Activated CD4-positive, alpha-beta memory T cell treated with anti-CD3 and anti-CD28 coated beads, Interleukin-2, amount 10 ng/mL, durations not matched to agents 7 days and 5 days (primary cell): ENCODE results near the gene NR2E1. TPM values are rescaled to one million over a fixed set of nuclear protein-coding genes. Genes with fewer than 3 reads are reported as not detected.

Experiments used
- CTCF ChIA-PET: fragments of 350-600 bp; sonication (Branson Sonifier 250); formaldehyde crosslinking; loops from one replicate; lab custom pipeline; 2021; ENCODE audit warnings: antibody characterized with exemption, inconsistent platforms; lab: Charles Lee
- POLR2A ChIA-PET: fragments of 350-600 bp; sonication (Branson Sonifier 250); formaldehyde crosslinking; loops from one replicate; lab custom pipeline; 2021; ENCODE audit warnings: antibody characterized with exemption; lab: Charles Lee
- DNase-seq: peaks from one replicate; pipeline ENCODE4 v3.0.0-alpha.2; 2020
- H3K27ac Mint-ChIP-seq: one replicate; pipeline ENCODE4 v1.8.0; 2021; ENCODE audit warnings: mild to moderate bottlenecking, mixed read lengths
- H3K27me3 Mint-ChIP-seq: one replicate; pipeline ENCODE4 v1.8.0; 2021; ENCODE audit warnings: mixed read lengths
- H3K36me3 Mint-ChIP-seq: one replicate; pipeline ENCODE4 v1.8.0; 2021; ENCODE audit warnings: low read depth, mixed read lengths
- H3K4me1 Mint-ChIP-seq: one replicate; pipeline ENCODE4 v1.8.0; 2021; ENCODE audit warnings: mixed read lengths
- H3K4me3 Mint-ChIP-seq: one replicate; pipeline ENCODE4 v1.8.0; 2021; ENCODE audit warnings: mild to moderate bottlenecking, mixed read lengths
- H3K9me3 Mint-ChIP-seq: one replicate; pipeline ENCODE4 v1.8.0; 2021; ENCODE audit warnings: mixed read lengths
- total RNA-seq, 2 experiments: library from RNA; stranded (reverse); gene quantifications; one replicate each; pipeline ENCODE4 v1.2.3, GENCODE V29; 2021

NR2E1 gene
- total RNA-seq, 2 experiments from 2014 or later: not detected

GRCh38 chr6:108159981-108160380, 5.8 kb upstream of the NR2E1 start:
- H3K9me3 Mint-ChIP-seq: no peaks in the 10 kb centered on the region
- peaks cover 12% of the 10 kb centered on the region for H3K4me1 Mint-ChIP-seq
- DNase-seq: no peak
- CTCF ChIA-PET: interaction anchor here (1.3 kb wide), 1 partner anchor 11 kb away, joined by 3 read pairs; no protein-coding TSS in a partner anchor
- POLR2A ChIA-PET: no interaction called here
- H3K36me3 Mint-ChIP-seq: peaks cover 4% of the 10 kb centered on the region
- H3K27ac Mint-ChIP-seq: no peak overlapping the region
- H3K27me3 Mint-ChIP-seq: peaks cover 92% of the 10 kb centered on the region
- H3K4me3 Mint-ChIP-seq: no peak overlapping the region

DNA sequence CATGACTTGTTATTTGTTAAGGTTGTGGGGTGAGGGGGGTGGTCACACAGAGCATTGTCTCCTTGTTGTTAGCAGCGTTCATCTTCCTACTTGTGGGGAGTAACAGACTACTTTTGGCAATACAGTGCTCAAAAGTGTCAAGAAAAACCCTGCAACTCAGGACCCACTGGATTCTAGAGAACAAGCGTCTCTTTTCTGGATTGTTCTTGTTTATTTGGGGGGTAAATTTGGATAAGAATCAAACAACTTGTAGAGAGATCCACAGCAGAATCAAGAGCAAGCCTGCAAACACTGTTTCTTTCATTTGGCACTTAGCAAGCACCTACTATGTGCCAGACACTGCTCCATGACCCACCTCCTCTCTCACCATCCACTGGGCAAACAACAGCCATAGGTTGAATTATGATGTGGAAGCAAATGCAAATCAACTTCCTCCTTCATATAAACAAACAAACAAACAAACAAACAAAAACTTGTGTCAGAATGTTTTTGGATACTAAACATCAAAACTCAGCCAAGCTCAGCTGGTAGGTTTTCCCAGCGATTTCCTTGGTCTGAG, 4.0 kb upstream of the NR2E1 start:
- H3K27ac Mint-ChIP-seq: no peak overlapping the region
- peaks cover 7% of the 10 kb centered on the region for H3K36me3 Mint-ChIP-seq
- H3K27me3 Mint-ChIP-seq: peaks cover 92% of the 10 kb centered on the region
- CTCF ChIA-PET: no interaction called here
- no peak for DNase-seq
- POLR2A ChIA-PET: interaction anchor here (0.8 kb wide), 1 partner anchor 28 kb away, joined by 3 read pairs; no protein-coding TSS in a partner anchor
- no peaks in the 10 kb centered on the region for H3K9me3 Mint-ChIP-seq
- H3K4me3 Mint-ChIP-seq: no peak overlapping the region
- H3K4me1 Mint-ChIP-seq: peaks cover 24% of the 10 kb centered on the region

- CTCF ChIA-PET: interaction anchor here (1.1 to 1.3 kb wide), 2 partner anchors 39 to 51 kb away, joined by 3 read pairs; no protein-coding TSS in a partner anchor
- H3K36me3 Mint-ChIP-seq: peaks cover 8% of the 10 kb centered on the region
- DNase-seq: no peak
- H3K9me3 Mint-ChIP-seq: no peaks in the 10 kb centered on the region
- no peak overlapping the region for H3K4me3 Mint-ChIP-seq
- peaks cover 96% of the 10 kb centered on the region for H3K27me3 Mint-ChIP-seq
- H3K4me1 Mint-ChIP-seq: peaks cover 28% of the 10 kb centered on the region
- POLR2A ChIA-PET: interaction anchor here (1.7 kb wide), 1 partner anchor 9 kb away, joined by 4 read pairs; no protein-coding TSS in a partner anchor
- no peak overlapping the region for H3K27ac Mint-ChIP-seq
These were observed 2.6 kb upstream of the NR2E1 start for GRCh38 chr6:108163267-108163643.

GRCh38 chr6:108163644-108164542, 1.9 kb upstream of the NR2E1 start:
- H3K9me3 Mint-ChIP-seq: no peaks in the 10 kb centered on the region
- DNase-seq: no peak
- H3K27me3 Mint-ChIP-seq: peaks cover 95% of the 10 kb centered on the region
- peaks cover 7% of the 10 kb centered on the region for H3K36me3 Mint-ChIP-seq
- H3K4me3 Mint-ChIP-seq: peak overlapping the region; percentile 17
- CTCF ChIA-PET: interaction anchor here (1.1 to 1.3 kb wide), 2 partner anchors 40 to 52 kb away, joined by 3 read pairs; no protein-coding TSS in a partner anchor
- POLR2A ChIA-PET: interaction anchor here (1.7 kb wide), 1 partner anchor 8 kb away, joined by 4 read pairs; no protein-coding TSS in a partner anchor
- H3K27ac Mint-ChIP-seq: peak overlapping the region; percentile 40
- H3K4me1 Mint-ChIP-seq: peaks cover 27% of the 10 kb centered on the region

DNA sequence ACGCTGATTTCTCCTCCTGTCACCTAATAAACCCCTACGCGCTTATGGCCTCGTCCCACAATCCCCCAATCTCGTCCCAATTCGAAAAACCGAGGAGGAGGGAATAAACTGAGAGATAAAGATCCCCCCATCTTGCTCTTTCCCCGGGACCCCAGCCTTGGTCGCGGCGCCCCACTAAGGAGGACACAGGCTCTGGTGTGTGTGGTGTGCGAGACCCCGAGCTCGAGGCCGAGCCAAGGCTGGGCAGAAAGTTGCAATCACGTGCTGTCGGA, 1.3 kb upstream of the NR2E1 start:
- peak overlapping the region; percentile 11 for H3K27ac Mint-ChIP-seq

DNA sequence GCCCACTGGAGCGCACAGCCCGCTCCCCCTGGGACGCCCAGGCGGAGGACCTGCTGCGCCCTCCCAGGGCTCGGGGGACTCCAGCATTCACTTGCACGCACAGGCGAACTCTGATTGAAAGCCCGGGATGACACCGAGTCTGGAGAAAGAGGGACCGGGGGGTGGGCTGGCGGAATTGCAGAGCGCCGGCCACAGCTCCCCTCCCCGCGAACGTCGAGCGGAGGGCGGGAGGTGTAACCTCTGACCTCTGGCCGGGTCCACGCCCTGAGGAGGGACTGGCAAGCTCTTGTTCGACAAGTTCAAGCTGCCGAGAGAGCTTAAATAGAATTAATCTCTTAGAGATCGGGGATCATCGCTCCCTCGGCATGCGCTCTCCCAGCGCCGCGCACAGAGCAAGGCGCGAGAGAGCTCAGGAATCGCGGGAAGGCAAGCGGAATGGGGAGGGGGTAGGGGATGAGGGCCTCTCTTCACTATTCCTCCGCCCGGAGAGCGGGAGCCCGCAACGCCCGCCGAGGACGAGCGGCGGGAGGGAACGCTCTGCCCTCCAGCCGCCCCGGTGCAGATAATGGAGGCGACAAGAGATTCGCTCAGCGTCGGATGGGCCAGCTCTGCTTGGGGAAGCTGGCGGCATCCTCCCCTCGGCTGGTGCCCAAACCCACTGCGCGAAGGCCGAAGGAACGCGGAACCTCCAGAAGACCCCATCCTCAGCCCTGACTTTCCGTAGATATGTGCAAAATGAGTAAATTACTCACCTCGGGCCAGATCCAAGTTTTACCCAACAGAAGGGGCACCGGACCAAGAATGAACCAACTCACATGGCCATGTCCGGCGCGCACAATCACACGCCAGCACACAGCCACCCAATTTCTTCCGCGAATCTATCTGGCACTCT, 761 bp upstream of the NR2E1 start:
- peak overlapping the region; percentile 31 for H3K4me3 Mint-ChIP-seq
- peak overlapping the region; percentile 44 for H3K27ac Mint-ChIP-seq
- H3K27me3 Mint-ChIP-seq: peaks cover 94% of the 10 kb centered on the region
- ChIA-PET POLR2A (interaction anchor here (1.0 kb wide), 1 partner anchor 9 kb away, joined by 3 read pairs; no protein-coding TSS in a partner anchor), CTCF (no interaction called here)
- no peaks in the 10 kb centered on the region for H3K9me3 Mint-ChIP-seq
- H3K36me3 Mint-ChIP-seq: peaks cover 7% of the 10 kb centered on the region
- H3K4me1 Mint-ChIP-seq: peaks cover 32% of the 10 kb centered on the region
- DNase-seq: no peak

More for the DNA sequence above, 1.3 kb upstream of the NR2E1 start:
- H3K4me1 Mint-ChIP-seq: peaks cover 32% of the 10 kb centered on the region
- H3K4me3 Mint-ChIP-seq: no peak overlapping the region
- no peak for DNase-seq
- H3K9me3 Mint-ChIP-seq: no peaks in the 10 kb centered on the region
- ChIA-PET CTCF (no interaction called here), POLR2A (no interaction called here)
- H3K36me3 Mint-ChIP-seq: peaks cover 7% of the 10 kb centered on the region
- H3K27me3 Mint-ChIP-seq: peaks cover 95% of the 10 kb centered on the region

DNA sequence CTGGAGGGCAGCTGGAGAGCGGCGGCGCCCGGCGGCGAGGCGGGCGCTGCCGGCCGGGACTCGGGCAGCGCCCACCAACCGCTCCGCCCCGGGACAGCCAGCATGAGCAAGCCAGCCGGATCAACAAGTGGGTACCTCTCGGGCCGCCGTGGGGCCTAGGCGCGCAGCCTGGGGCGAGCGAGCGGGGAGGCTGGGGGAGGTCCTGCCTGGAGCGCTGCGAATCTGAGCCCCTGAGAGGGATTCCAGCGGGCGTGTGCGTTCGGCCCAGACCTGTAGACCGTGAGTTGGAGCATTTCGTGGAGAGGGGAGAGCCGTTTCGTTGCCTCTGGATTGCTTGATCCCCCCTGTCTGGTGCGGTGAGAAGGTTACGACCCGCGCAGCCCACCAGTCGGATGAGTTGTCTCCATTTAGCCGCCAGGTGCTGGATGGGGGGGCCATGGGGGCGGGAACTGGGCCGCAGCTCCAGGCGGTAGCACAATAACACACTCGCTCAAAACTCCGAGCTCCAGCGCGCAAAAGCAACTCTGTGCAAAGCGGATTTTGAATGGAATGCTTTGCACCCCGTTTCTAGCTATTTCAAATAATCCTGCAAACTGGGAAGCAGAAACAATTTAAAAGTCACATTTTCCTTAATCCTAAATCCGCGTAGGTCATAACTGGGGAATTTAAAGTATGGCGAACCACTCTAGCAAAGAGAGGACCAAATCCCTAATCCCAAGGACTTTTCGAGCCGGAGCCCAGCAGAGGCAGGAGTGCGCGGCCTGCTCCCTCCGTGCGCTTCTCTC, 1.0 kb downstream of the NR2E1 start:
- ChIA-PET POLR2A (interaction anchor here (1.0 kb wide), 1 partner anchor 11 kb away, joined by 3 read pairs; no protein-coding TSS in a partner anchor), CTCF (interaction anchor here (1.2 kb wide), 1 partner anchor 325 kb away, joined by 3 read pairs; no protein-coding TSS in a partner anchor)
- DNase-seq: no peak
- H3K27me3 Mint-ChIP-seq: peaks cover 92% of the 10 kb centered on the region
- H3K4me1 Mint-ChIP-seq: peaks cover 35% of the 10 kb centered on the region
- peak overlapping the region; percentile 19 for H3K27ac Mint-ChIP-seq
- H3K4me3 Mint-ChIP-seq: peak overlapping the region; percentile 3
- peaks cover 7% of the 10 kb centered on the region for H3K36me3 Mint-ChIP-seq
- H3K9me3 Mint-ChIP-seq: no peaks in the 10 kb centered on the region

GRCh38 chr6:108167449-108168089, 1.7 kb downstream of the NR2E1 start:
- Mint-ChIP-seq H3K4me3 (peak overlapping the region; percentile 3), H3K27ac (peak overlapping the region; percentile 19), H3K36me3 (peaks cover 7% of the 10 kb centered on the region), H3K9me3 (no peaks in the 10 kb centered on the region), H3K4me1 (peaks cover 35% of the 10 kb centered on the region), H3K27me3 (peaks cover 93% of the 10 kb centered on the region)
- ChIA-PET CTCF (interaction anchor here (1.3 kb wide), 1 partner anchor 9 kb away, joined by 5 read pairs; no protein-coding TSS in a partner anchor), POLR2A (interaction anchor here (1.0 kb wide), 1 partner anchor 11 kb away, joined by 3 read pairs; no protein-coding TSS in a partner anchor)
- no peak for DNase-seq

DNA sequence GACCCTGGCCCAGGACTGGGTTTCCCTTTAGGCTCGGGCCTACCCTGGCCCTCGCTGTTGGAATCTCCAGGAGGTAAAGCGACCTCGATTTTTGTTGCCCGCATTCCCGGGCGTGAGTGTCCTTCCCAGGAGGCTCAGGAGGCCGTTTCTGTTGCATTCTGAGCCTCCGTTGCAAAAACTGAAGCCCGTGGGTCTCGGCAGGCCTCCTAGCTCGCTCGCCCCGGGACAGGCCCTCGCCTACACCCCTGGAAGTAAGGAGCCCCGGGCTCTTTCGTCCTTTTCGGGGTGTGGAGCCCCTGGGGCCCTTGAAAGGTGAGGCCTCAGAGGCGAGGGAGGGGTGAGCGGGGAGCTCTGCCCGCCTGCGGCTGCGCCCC, 2.3 kb downstream of the NR2E1 start:
- Mint-ChIP-seq H3K4me1 (peaks cover 35% of the 10 kb centered on the region), H3K36me3 (peaks cover 7% of the 10 kb centered on the region), H3K4me3 (no peak overlapping the region), H3K27me3 (peaks cover 93% of the 10 kb centered on the region), H3K9me3 (no peaks in the 10 kb centered on the region), H3K27ac (no peak overlapping the region)
- CTCF ChIA-PET: interaction anchor here (1.3 kb wide), 1 partner anchor 9 kb away, joined by 5 read pairs; no protein-coding TSS in a partner anchor
- DNase-seq: no peak
- POLR2A ChIA-PET: interaction anchor here (1.2 kb wide), 1 partner anchor 127 kb away, joined by 3 read pairs; the partner anchor contains the start of gene AFG1L

- ChIA-PET POLR2A (interaction anchor here (1.2 kb wide), 1 partner anchor 126 kb away, joined by 3 read pairs; the partner anchor contains the start of gene AFG1L), CTCF (interaction anchor here (1.3 kb wide), 1 partner anchor 10 kb away, joined by 5 read pairs; no protein-coding TSS in a partner anchor)
- Mint-ChIP-seq H3K36me3 (peaks cover 7% of the 10 kb centered on the region), H3K4me1 (peaks cover 34% of the 10 kb centered on the region), H3K4me3 (peak overlapping the region; percentile 17), H3K27ac (peak overlapping the region; percentile 16), H3K27me3 (peaks cover 89% of the 10 kb centered on the region), H3K9me3 (no peaks in the 10 kb centered on the region)
- DNase-seq: no peak
These were observed 3.0 kb downstream of the NR2E1 start for GRCh38 chr6:108168501-108169463.
